NB4 (cell line): Measurements from ENCODE around the gene RGS5.

ENCODE experiments used
- DNase-seq: peaks from one replicate; pipeline ENCODE4 v3.0.0; 2010; ENCODE audit warnings: low read depth
- H3K4me3 ChIP-seq: one replicate; pipeline ENCODE4 v1.5.1; 2011; ENCODE audit warnings: mild to moderate bottlenecking, low read depth, low read length, moderate library complexity
- CTCF ChIP-seq: IDR thresholded peaks from one replicate; pipeline ENCODE4 v1.5.1; 2012; ENCODE audit warnings: low read depth, low read length
- MAX ChIP-seq: IDR thresholded peaks from 2 replicates; pipeline ENCODE4 v1.6.1; 2011; ENCODE audit warnings: low read depth, low read length
- MYC ChIP-seq: IDR thresholded peaks from 2 replicates; pipeline ENCODE4 v1.6.1; 2011; ENCODE audit warnings: low read depth, low read length
- POLR2A ChIP-seq: IDR thresholded peaks from 2 replicates; pipeline ENCODE4 v1.6.1; 2011; ENCODE audit warnings: mild to moderate bottlenecking; ENCODE audit not compliant: insufficient read length; ENCODE audit errors: extremely low read depth

RGS5 gene

GRCh38 chr1:163141556-163141955, 61.2 kb downstream of the RGS5 start:
- TF ChIP-seq MYC (no peak), POLR2A (no peak), MAX (no peak), CTCF (no peak)
- H3K4me3 ChIP-seq, result no peak overlapping the region
- DNase-seq, result no peak

GRCh38 chr1:163137556-163138265, 65.0 kb downstream of the RGS5 start:
- H3K4me3 ChIP-seq, result no peak overlapping the region
- TF ChIP-seq MYC (no peak), CTCF (no peak), POLR2A (no peak), MAX (no peak)
- no peak for DNase-seq

- no peak for DNase-seq
- H3K4me3 ChIP-seq, result no peak overlapping the region
- no peak for TF ChIP-seq CTCF
- TF ChIP-seq MAX, result no peak
- no peak for TF ChIP-seq MYC
- TF ChIP-seq POLR2A, result no peak
Measured at GRCh38 chr1:163131981-163132380, 70.7 kb downstream of the RGS5 start.

- H3K4me3 ChIP-seq, result no peak overlapping the region
- DNase-seq, result no peak
- no peak for TF ChIP-seq CTCF
Measured at GRCh38 chr1:163130225-163130856, 72.4 kb downstream of the RGS5 start.

GRCh38 chr1:163128282-163128681, 74.4 kb downstream of the RGS5 start:
- no peak for DNase-seq
- no peak overlapping the region for H3K4me3 ChIP-seq
- TF ChIP-seq POLR2A, result no peak
- no peak for TF ChIP-seq CTCF
- TF ChIP-seq MAX, result no peak
- no peak for TF ChIP-seq MYC

- H3K4me3 ChIP-seq, result no peak overlapping the region
- TF ChIP-seq MYC (no peak), POLR2A (no peak), CTCF (no peak)
- no peak for DNase-seq
Measured at GRCh38 chr1:163124812-163125211, 77.9 kb downstream of the RGS5 start.
